ENCODE measurements around the gene PLEKHM1.
"Not testable (repeated sequence)": the region's sequence is repeated elsewhere in the genome, so short reads cannot be mapped to it uniquely, and the experiment has no call there.

PLEKHM1 gene

GRCh38 chr17:45446872-45447625, 43.5 kb downstream of the PLEKHM1 start:
- DNase-seq (ENCODE audit: low read depth); H3K4me3 ChIP-seq (ENCODE audit: low read depth, low read length): not testable (repeated sequence)

- DNase-seq (ENCODE audit: low read depth) = peak; percentile 76
- H3K4me3 ChIP-seq (ENCODE audit: low read depth, low read length) = not testable (repeated sequence)
These were observed 44.4 kb downstream of the PLEKHM1 start for GRCh38 chr17:45445901-45446743.

- H3K4me3 ChIP-seq (ENCODE audit: low read depth, low read length); DNase-seq (ENCODE audit: low read depth): not testable (repeated sequence)
These were observed 45.4 kb downstream of the PLEKHM1 start for GRCh38 chr17:45444856-45445820.

GRCh38 chr17:45444301-45444700, 46.2 kb downstream of the PLEKHM1 start:
- DNase-seq (ENCODE audit: low read depth); H3K4me3 ChIP-seq (ENCODE audit: low read depth, low read length): not testable (repeated sequence)

- not testable (repeated sequence) for H3K4me3 ChIP-seq (ENCODE audit: low read depth, low read length); DNase-seq (ENCODE audit: low read depth)
These were observed 46.9 kb downstream of the PLEKHM1 start for GRCh38 chr17:45443371-45444260.

- TF ChIP-seq CTCF (conservative IDR thresholded peaks at IDR 0.05; ENCODE audit: low read depth, low read length) = no peak
These were observed 48.8 kb downstream of the PLEKHM1 start for GRCh38 chr17:45441526-45442310.

GRCh38 chr17:45440839-45441515, 49.5 kb downstream of the PLEKHM1 start:
- H3K4me3 ChIP-seq (ENCODE audit: low read depth, low read length); DNase-seq (ENCODE audit: low read depth): not testable (repeated sequence)

More at GRCh38 chr17:45441526-45442310, 48.8 kb downstream of the PLEKHM1 start:
- DNase-seq (ENCODE audit: low read depth) = no peak
- no peak overlapping the region for H3K4me3 ChIP-seq (ENCODE audit: low read depth, low read length)

- no peak overlapping the region for H3K4me3 ChIP-seq (ENCODE audit: low read depth, low read length)
- TF ChIP-seq CTCF (conservative IDR thresholded peaks at IDR 0.05; ENCODE audit: low read depth, low read length) = no peak
- DNase-seq (ENCODE audit: low read depth) = peak; percentile 40
These were observed 50.3 kb downstream of the PLEKHM1 start for GRCh38 chr17:45440161-45440778.
